WTC11 (cell line): ENCODE results near the gene LSM7. TPM values are rescaled to one million over a fixed set of nuclear protein-coding genes. Genes with fewer than 3 reads are reported as not detected.

Experiments used
- ATAC-seq: fragments of 200-7000 bp; cut with Tn5 transposase; 2 replicates; pipeline ENCODE4 v1.10.0; 2021; ENCODE audit warnings: mild to moderate bottlenecking, moderate library complexity
- CTCF ChIA-PET: fragments of 300-600 bp; sonication (Branson Sonifier 250); formaldehyde crosslinking; loops from one replicate; lab custom pipeline; 2021; ENCODE audit warnings: antibody characterized with exemption; lab: Charles Lee
- POLR2A ChIA-PET: fragments of 350-600 bp; sonication (Branson Sonifier 250); formaldehyde crosslinking; loops from one replicate; lab custom pipeline; 2021; ENCODE audit warnings: antibody characterized with exemption; lab: Charles Lee
- DNase-seq: peaks from one replicate; pipeline ENCODE4 v3.0.0; 2021; ENCODE audit warnings: low spot score
- H3K27ac Mint-ChIP-seq: 2 replicates; pipeline ENCODE4 v1.8.0; 2021; ENCODE audit warnings: mixed read lengths
- H3K27me3 Mint-ChIP-seq: 2 replicates; pipeline ENCODE4 v1.8.0; 2021; ENCODE audit warnings: low read depth, mild to moderate bottlenecking, moderate library complexity, mixed read lengths
- H3K36me3 Mint-ChIP-seq: 2 replicates; pipeline ENCODE4 v1.8.0; 2021; ENCODE audit warnings: mixed read lengths
- H3K4me1 Mint-ChIP-seq: 2 replicates; pipeline ENCODE4 v1.8.0; 2022; ENCODE audit warnings: mixed read lengths
- H3K4me3 Mint-ChIP-seq: 2 replicates; pipeline ENCODE4 v1.8.0; 2021; ENCODE audit warnings: mild to moderate bottlenecking, moderate library complexity, mixed read lengths
- H3K9me3 Mint-ChIP-seq: 2 replicates; pipeline ENCODE4 v1.8.0; 2021; ENCODE audit warnings: mixed read lengths
- AR ChIP-seq: fragments of 250-450 bp; sonication (Bioruptor Pico); IDR thresholded peaks from 2 replicates; pipeline ENCODE4 v1.9.0; 2021; ENCODE audit warnings: mild to moderate bottlenecking
- ATF1 ChIP-seq: sonication (generic); formaldehyde crosslinking; IDR thresholded peaks from 2 replicates; pipeline ENCODE4 v1.8.1; 2023; ENCODE audit warnings: mild to moderate bottlenecking, moderate library complexity, missing genetic modification reagents
- CREB1 ChIP-seq: sonication (generic); formaldehyde crosslinking; IDR thresholded peaks from 2 replicates; pipeline ENCODE4 v1.8.0; 2023; ENCODE audit warnings: mild to moderate bottlenecking, missing genetic modification reagents
- CREM ChIP-seq: sonication (generic); formaldehyde crosslinking; IDR thresholded peaks from 2 replicates; pipeline ENCODE4 v1.8.1; 2022; ENCODE audit warnings: mild to moderate bottlenecking, missing genetic modification reagents, moderate library complexity
- ETV6 ChIP-seq: sonication (generic); formaldehyde crosslinking; IDR thresholded peaks from 2 replicates; pipeline ENCODE4 v1.8.1; 2022; ENCODE audit warnings: mild to moderate bottlenecking, missing genetic modification reagents
- HMGXB4 ChIP-seq: sonication (generic); formaldehyde crosslinking; IDR thresholded peaks from 2 replicates; pipeline ENCODE4 v1.8.1; 2023; ENCODE audit warnings: mild to moderate bottlenecking, moderate library complexity, missing genetic modification reagents
- JUN ChIP-seq: sonication (generic); formaldehyde crosslinking; IDR thresholded peaks from 2 replicates; pipeline ENCODE4 v1.8.0; 2023; ENCODE audit warnings: mild to moderate bottlenecking, missing genetic modification reagents
- MAX ChIP-seq: sonication (generic); formaldehyde crosslinking; IDR thresholded peaks from 2 replicates; pipeline ENCODE4 v1.8.0; 2022; ENCODE audit warnings: mild to moderate bottlenecking, missing genetic modification reagents
- NFE2L1 ChIP-seq: sonication (generic); formaldehyde crosslinking; IDR thresholded peaks from 2 replicates; pipeline ENCODE4 v1.8.1; 2023; ENCODE audit warnings: missing genetic modification reagents
- NFYB ChIP-seq: sonication (generic); formaldehyde crosslinking; conservative IDR thresholded peaks from 2 replicates; pipeline ENCODE4 v1.8.0; 2022; ENCODE audit warnings: low read depth, missing genetic modification reagents
- NR1H2 ChIP-seq: sonication (generic); formaldehyde crosslinking; IDR thresholded peaks from 2 replicates; pipeline ENCODE4 v1.9.0; 2021; ENCODE audit warnings: mild to moderate bottlenecking, moderate library complexity, missing genetic modification reagents
- NR3C1 ChIP-seq: sonication (generic); formaldehyde crosslinking; conservative IDR thresholded peaks from 2 replicates; pipeline ENCODE4 v1.8.1; 2023; ENCODE audit warnings: low read depth, mild to moderate bottlenecking, missing genetic modification reagents
- PRDM15 ChIP-seq: sonication (generic); formaldehyde crosslinking; IDR thresholded peaks from 2 replicates; pipeline ENCODE4 v1.8.0; 2022; ENCODE audit warnings: missing genetic modification reagents
- PRRX2 ChIP-seq: fragments of 250-450 bp; sonication (Bioruptor Pico); IDR thresholded peaks from 2 replicates; pipeline ENCODE4 v1.8.0; 2021; ENCODE audit warnings: mild to moderate bottlenecking
- SMAD3 ChIP-seq: sonication (generic); formaldehyde crosslinking; IDR thresholded peaks from 2 replicates; pipeline ENCODE4 v1.8.0; 2022; ENCODE audit warnings: missing genetic modification reagents, mild to moderate bottlenecking, borderline replicate concordance
- SMAD4 ChIP-seq: sonication (generic); formaldehyde crosslinking; IDR thresholded peaks from 2 replicates; pipeline ENCODE4 v1.8.0; 2022; ENCODE audit warnings: mild to moderate bottlenecking, missing genetic modification reagents
- SP1 ChIP-seq: sonication (generic); formaldehyde crosslinking; conservative IDR thresholded peaks from 2 replicates; pipeline ENCODE4 v1.8.1; 2022; ENCODE audit warnings: missing genetic modification reagents
- TCF7 ChIP-seq: sonication (generic); formaldehyde crosslinking; IDR thresholded peaks from 2 replicates; pipeline ENCODE4 v1.8.0; 2022; ENCODE audit warnings: mild to moderate bottlenecking, low read depth, missing genetic modification reagents, moderate library complexity
- TEAD1 ChIP-seq: sonication (generic); formaldehyde crosslinking; IDR thresholded peaks from 2 replicates; pipeline ENCODE4 v1.8.0; 2022; ENCODE audit warnings: mild to moderate bottlenecking, missing genetic modification reagents
- TEAD4 ChIP-seq: sonication (generic); formaldehyde crosslinking; IDR thresholded peaks from 2 replicates; pipeline ENCODE4 v1.8.0; 2022; ENCODE audit warnings: mild to moderate bottlenecking, missing genetic modification reagents
- USF2 ChIP-seq: sonication (generic); formaldehyde crosslinking; IDR thresholded peaks from 2 replicates; pipeline ENCODE4 v1.8.1; 2023; ENCODE audit warnings: mild to moderate bottlenecking, missing genetic modification reagents, moderate library complexity
- ZNF396 ChIP-seq: fragments of 250-450 bp; sonication (Bioruptor Pico); IDR thresholded peaks from 2 replicates; pipeline ENCODE4 v1.8.0; 2021; ENCODE audit warnings: mild to moderate bottlenecking, moderate library complexity, borderline replicate concordance
- ZNF512 ChIP-seq: sonication (generic); formaldehyde crosslinking; IDR thresholded peaks from 2 replicates; pipeline ENCODE4 v1.8.1; 2022; ENCODE audit warnings: missing genetic modification reagents, borderline replicate concordance
- total RNA-seq: library from RNA; stranded (reverse); gene quantifications from 3 replicates; pipeline ENCODE4 v1.2.3, GENCODE V29; 2021

Gene LSM7
- total RNA-seq, 1 experiment from 2014 or later = 245 TPM

- no peak for TF ChIP-seq PRDM15 (CRISPR knock-in tag)
- no peak for TF ChIP-seq SMAD3 (CRISPR knock-in tag)
- TF ChIP-seq HMGXB4 (CRISPR knock-in tag) = no peak
- no peak for TF ChIP-seq ATF1
- no peak for TF ChIP-seq AR (CRISPR knock-in tag)
- TF ChIP-seq PRRX2 (CRISPR knock-in tag) = no peak
- no peak for TF ChIP-seq SP1 (CRISPR knock-in tag)
Observed at GRCh38 chr19:2354670-2355069, 26.3 kb upstream of the LSM7 start (continued).

- TF ChIP-seq SMAD4 (CRISPR knock-in tag) = no peak
- no peak for TF ChIP-seq TEAD1
- TF ChIP-seq TEAD4 (CRISPR knock-in tag) = no peak
- no peak for TF ChIP-seq TCF7
- no peak for TF ChIP-seq ETV6 (CRISPR knock-in tag)
- TF ChIP-seq ZNF396 (CRISPR knock-in tag) = no peak
- TF ChIP-seq JUN = no peak
- no peak for TF ChIP-seq NFE2L1 (CRISPR knock-in tag)
- Mint-ChIP-seq H3K4me1 (no peaks in the 10 kb centered on the region), H3K9me3 (no peaks in the 10 kb centered on the region), H3K27me3 (peaks cover 6% of the 10 kb centered on the region), H3K4me3 (no peak overlapping the region), H3K36me3 (no peaks in the 10 kb centered on the region), H3K27ac (no peak overlapping the region)
- no peak for ATAC-seq
- ChIA-PET CTCF (interaction anchor here (0.5 to 1.0 kb wide), 3 partner anchors 38 to 1219 kb away, joined by 3 to 5 read pairs (median 4); no protein-coding TSS in a partner anchor), POLR2A (no interaction called here)
- DNase-seq = no peak
Observed at GRCh38 chr19:2353887-2354592, 25.7 kb upstream of the LSM7 start.

GRCh38 chr19:2353159-2353886 lies 24.9 kb upstream of the LSM7 start:
- ChIA-PET CTCF (interaction anchor here (0.5 kb wide), 1 partner anchor 1218 kb away, joined by 5 read pairs; no protein-coding TSS in a partner anchor), POLR2A (no interaction called here)
- DNase-seq (no peak), ATAC-seq (no peak)
- no peak overlapping the region for H3K4me3 Mint-ChIP-seq
- H3K36me3 Mint-ChIP-seq = no peaks in the 10 kb centered on the region
- H3K4me1 Mint-ChIP-seq = no peaks in the 10 kb centered on the region
- H3K9me3 Mint-ChIP-seq = no peaks in the 10 kb centered on the region
- H3K27ac Mint-ChIP-seq = no peak overlapping the region
- H3K27me3 Mint-ChIP-seq = no peaks in the 10 kb centered on the region
- TF ChIP-seq CREM (no peak), ZNF512 (CRISPR knock-in tag) (no peak), PRRX2 (CRISPR knock-in tag) (no peak), MAX (CRISPR knock-in tag) (no peak), NFYB (CRISPR knock-in tag) (no peak), NR3C1 (CRISPR knock-in tag) (no peak), CREB1 (no peak), USF2 (CRISPR knock-in tag) (no peak), NR1H2 (no peak)
